Mucosa of rectum (tissue), 2 donors: ENCODE measurements around the gene LRRK1.
"Not testable (repeated sequence)": the region's sequence is repeated elsewhere in the genome, so short reads cannot be mapped to it uniquely, and the experiment has no call there.

Experiments used
- H3K27ac ChIP-seq, 2 donors: one replicate each; pipeline ENCODE4 v1.7.0; 2013; ENCODE audit warnings: inconsistent platforms in 2 of 2, low read depth in 2 of 2, low read length in 2 of 2
- H3K27me3 ChIP-seq, 2 donors: one replicate each; pipeline ENCODE4 v1.7.0; 2013; ENCODE audit warnings: low read length in 2 of 2; ENCODE audit not compliant: control insufficient read depth in 2 of 2, insufficient read depth in 2 of 2
- H3K36me3 ChIP-seq, 2 donors: one replicate each; pipeline ENCODE4 v1.7.0; 2013; ENCODE audit warnings: low read length in 2 of 2; ENCODE audit not compliant: control insufficient read depth in 2 of 2, insufficient read depth in 2 of 2
- H3K4me1 ChIP-seq, 2 donors: one replicate each; pipeline ENCODE4 v1.7.0; 2013; ENCODE audit warnings: low read length in 2 of 2, mild to moderate bottlenecking in 1 of 2; ENCODE audit not compliant: control insufficient read depth in 2 of 2, insufficient read depth in 2 of 2
- H3K4me3 ChIP-seq, 2 donors: one replicate each; pipeline ENCODE4 v1.7.0; 2013; ENCODE audit warnings: low read length in 2 of 2
- H3K9ac ChIP-seq, 2 donors: one replicate each; pipeline ENCODE4 v1.7.0; 2013; ENCODE audit warnings: low read length in 2 of 2, low read depth in 1 of 2, mild to moderate bottlenecking in 1 of 2
- H3K9me3 ChIP-seq, 2 donors: one replicate each; pipeline ENCODE4 v1.7.0; 2013; ENCODE audit warnings: low read length in 2 of 2; ENCODE audit not compliant: control insufficient read depth in 2 of 2
- donor health status: healthy.
- donor health status: Normal muscosa, but diverticular disease.

LRRK1 gene

GRCh38 chr15:101072235-101072634, 153.1 kb downstream of the LRRK1 start:
- not testable (repeated sequence) for H3K4me3 ChIP-seq, H3K27ac ChIP-seq, H3K9ac ChIP-seq, H3K27me3 ChIP-seq, H3K9me3 ChIP-seq
- peaks cover 4 to 16% of the 10 kb centered on the region in 2 donors for H3K36me3 ChIP-seq
- peaks cover 2 to 11% of the 10 kb centered on the region in 2 donors for H3K4me1 ChIP-seq

GRCh38 chr15:101077806-101078668, 158.9 kb downstream of the LRRK1 start:
- H3K4me1 ChIP-seq, H3K36me3 ChIP-seq, H3K27ac ChIP-seq, H3K27me3 ChIP-seq, H3K4me3 ChIP-seq, H3K9me3 ChIP-seq, H3K9ac ChIP-seq: not testable (repeated sequence)

GRCh38 chr15:101078669-101079323, 159.6 kb downstream of the LRRK1 start:
- Histone ChIP-seq H3K9me3 (no peaks in the 10 kb centered on the region), H3K27ac (no peak overlapping the region), H3K9ac (no peak overlapping the region), H3K27me3 (no peaks in the 10 kb centered on the region), H3K36me3 (no peaks in the 10 kb centered on the region), H3K4me3 (no peak overlapping the region), H3K4me1 (peaks cover 0 to 2% of the 10 kb centered on the region in 2 donors)

- H3K4me3 ChIP-seq: no peak overlapping the region
- no peak overlapping the region for H3K9ac ChIP-seq
- no peaks in the 10 kb centered on the region for H3K9me3 ChIP-seq
- no peak overlapping the region for H3K27ac ChIP-seq
- H3K27me3 ChIP-seq: no peaks in the 10 kb centered on the region
- H3K4me1 ChIP-seq: peaks cover 0 to 2% of the 10 kb centered on the region in 2 donors
- no peaks in the 10 kb centered on the region for H3K36me3 ChIP-seq
Observed at GRCh38 chr15:101081900-101082299, 162.7 kb downstream of the LRRK1 start.

- Histone ChIP-seq H3K27ac (no peak overlapping the region), H3K9me3 (no peaks in the 10 kb centered on the region), H3K9ac (no peak overlapping the region), H3K27me3 (no peaks in the 10 kb centered on the region), H3K4me1 (peaks cover 0 to 2% of the 10 kb centered on the region in 2 donors), H3K36me3 (no peaks in the 10 kb centered on the region), H3K4me3 (no peak overlapping the region)
Observed at GRCh38 chr15:101083336-101084045, 164.3 kb downstream of the LRRK1 start.

GRCh38 chr15:101084801-101085200, 165.6 kb downstream of the LRRK1 start:
- no peaks in the 10 kb centered on the region for H3K9me3 ChIP-seq
- no peak overlapping the region for H3K9ac ChIP-seq
- H3K4me1 ChIP-seq: peaks cover 0 to 5% of the 10 kb centered on the region in 2 donors
- H3K4me3 ChIP-seq: no peak overlapping the region
- H3K27me3 ChIP-seq: no peaks in the 10 kb centered on the region
- H3K27ac ChIP-seq: no peak overlapping the region
- H3K36me3 ChIP-seq: no peaks in the 10 kb centered on the region

GRCh38 chr15:101085311-101085700, 166.1 kb downstream of the LRRK1 start:
- H3K9ac ChIP-seq: no peak overlapping the region
- H3K27me3 ChIP-seq: no peaks in the 10 kb centered on the region
- H3K36me3 ChIP-seq: no peaks in the 10 kb centered on the region
- no peak overlapping the region for H3K27ac ChIP-seq
- H3K4me3 ChIP-seq: no peak overlapping the region
- peaks cover 0 to 5% of the 10 kb centered on the region in 2 donors for H3K4me1 ChIP-seq
- no peaks in the 10 kb centered on the region for H3K9me3 ChIP-seq

GRCh38 chr15:101086394-101087171, 167.4 kb downstream of the LRRK1 start:
- H3K36me3 ChIP-seq: no peaks in the 10 kb centered on the region
- peaks cover 3 to 5% of the 10 kb centered on the region in 2 donors for H3K4me1 ChIP-seq
- H3K9me3 ChIP-seq: no peaks in the 10 kb centered on the region
- no peaks in the 10 kb centered on the region for H3K27me3 ChIP-seq
- H3K27ac ChIP-seq: no peak overlapping the region
- H3K4me3 ChIP-seq: no peak overlapping the region
- H3K9ac ChIP-seq: no peak overlapping the region

GRCh38 chr15:101087172-101087769, 168.1 kb downstream of the LRRK1 start:
- H3K9ac ChIP-seq: no peak overlapping the region
- no peak overlapping the region for H3K4me3 ChIP-seq
- H3K36me3 ChIP-seq: no peaks in the 10 kb centered on the region
- H3K27me3 ChIP-seq: no peaks in the 10 kb centered on the region
- H3K27ac ChIP-seq: no peak overlapping the region
- no peaks in the 10 kb centered on the region for H3K9me3 ChIP-seq
- peaks cover 7 to 10% of the 10 kb centered on the region in 2 donors for H3K4me1 ChIP-seq
